GM13977 (cell line): Measurements from ENCODE around the gene TCF7.

Experiments used
- DNase-seq: peaks from one replicate; pipeline ENCODE4 v3.0.0; 2012; ENCODE audit warnings: low spot score
- in situ Hi-C: fragments of 300-500 bp; cut with MboI; formaldehyde crosslinking; loops from one replicate; pipeline ENCODE4 v1.12.0; 2022; ENCODE audit warnings: low sequenced_read_pairs, low pct_unique_long_range_greater_than_20kb, mixed read lengths, inconsistent platforms; ENCODE audit not compliant: unreplicated experiment
- TF ChIP-seq, protein P1 (sequence below): IDR thresholded peaks from 2 replicates; pipeline ENCODE4 v1.5.1; 2012; ENCODE audit warnings: mild to moderate bottlenecking, control low read depth; ENCODE audit not compliant: insufficient read depth; ENCODE audit errors: extremely low read depth, missing control alignments

Gene TCF7

GRCh38 chr5:134112726-134113362 is 1.6 kb upstream of the TCF7 start:
- TF ChIP-seq, protein P1, sequence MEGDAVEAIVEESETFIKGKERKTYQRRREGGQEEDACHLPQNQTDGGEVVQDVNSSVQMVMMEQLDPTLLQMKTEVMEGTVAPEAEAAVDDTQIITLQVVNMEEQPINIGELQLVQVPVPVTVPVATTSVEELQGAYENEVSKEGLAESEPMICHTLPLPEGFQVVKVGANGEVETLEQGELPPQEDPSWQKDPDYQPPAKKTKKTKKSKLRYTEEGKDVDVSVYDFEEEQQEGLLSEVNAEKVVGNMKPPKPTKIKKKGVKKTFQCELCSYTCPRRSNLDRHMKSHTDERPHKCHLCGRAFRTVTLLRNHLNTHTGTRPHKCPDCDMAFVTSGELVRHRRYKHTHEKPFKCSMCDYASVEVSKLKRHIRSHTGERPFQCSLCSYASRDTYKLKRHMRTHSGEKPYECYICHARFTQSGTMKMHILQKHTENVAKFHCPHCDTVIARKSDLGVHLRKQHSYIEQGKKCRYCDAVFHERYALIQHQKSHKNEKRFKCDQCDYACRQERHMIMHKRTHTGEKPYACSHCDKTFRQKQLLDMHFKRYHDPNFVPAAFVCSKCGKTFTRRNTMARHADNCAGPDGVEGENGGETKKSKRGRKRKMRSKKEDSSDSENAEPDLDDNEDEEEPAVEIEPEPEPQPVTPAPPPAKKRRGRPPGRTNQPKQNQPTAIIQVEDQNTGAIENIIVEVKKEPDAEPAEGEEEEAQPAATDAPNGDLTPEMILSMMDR: no peak
- in situ Hi-C loops: no loop called here
- DNase-seq: no peak

DNA sequence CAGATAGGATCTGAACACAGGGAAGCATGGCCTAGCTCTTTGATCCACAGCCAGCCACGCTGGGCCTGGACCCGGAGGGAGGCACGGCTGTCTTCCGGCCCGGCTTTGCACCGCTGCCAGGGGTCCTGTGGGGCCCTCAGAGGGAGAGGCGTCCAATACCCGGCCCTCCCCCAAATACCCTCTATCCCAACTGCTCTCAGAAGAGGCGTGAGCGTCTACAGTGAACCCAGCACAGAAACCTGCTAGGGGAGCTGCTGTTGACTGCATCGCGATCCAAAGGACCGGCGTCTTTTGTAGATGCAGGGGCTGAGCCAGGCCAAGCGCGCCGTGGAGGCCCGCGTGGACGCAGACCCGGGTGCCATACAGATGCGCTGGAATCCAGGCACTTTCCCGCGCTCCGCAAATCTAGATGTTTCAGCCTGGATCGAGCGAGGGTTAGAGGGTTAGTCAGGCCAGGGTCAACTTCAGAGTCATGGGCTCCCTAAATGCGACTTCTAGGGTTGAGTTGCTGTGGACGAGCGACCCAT is 1.1 kb upstream of the TCF7 start:
- DNase-seq: no peak
- in situ Hi-C loops: no loop called here
- TF ChIP-seq, protein P1: no peak

DNA sequence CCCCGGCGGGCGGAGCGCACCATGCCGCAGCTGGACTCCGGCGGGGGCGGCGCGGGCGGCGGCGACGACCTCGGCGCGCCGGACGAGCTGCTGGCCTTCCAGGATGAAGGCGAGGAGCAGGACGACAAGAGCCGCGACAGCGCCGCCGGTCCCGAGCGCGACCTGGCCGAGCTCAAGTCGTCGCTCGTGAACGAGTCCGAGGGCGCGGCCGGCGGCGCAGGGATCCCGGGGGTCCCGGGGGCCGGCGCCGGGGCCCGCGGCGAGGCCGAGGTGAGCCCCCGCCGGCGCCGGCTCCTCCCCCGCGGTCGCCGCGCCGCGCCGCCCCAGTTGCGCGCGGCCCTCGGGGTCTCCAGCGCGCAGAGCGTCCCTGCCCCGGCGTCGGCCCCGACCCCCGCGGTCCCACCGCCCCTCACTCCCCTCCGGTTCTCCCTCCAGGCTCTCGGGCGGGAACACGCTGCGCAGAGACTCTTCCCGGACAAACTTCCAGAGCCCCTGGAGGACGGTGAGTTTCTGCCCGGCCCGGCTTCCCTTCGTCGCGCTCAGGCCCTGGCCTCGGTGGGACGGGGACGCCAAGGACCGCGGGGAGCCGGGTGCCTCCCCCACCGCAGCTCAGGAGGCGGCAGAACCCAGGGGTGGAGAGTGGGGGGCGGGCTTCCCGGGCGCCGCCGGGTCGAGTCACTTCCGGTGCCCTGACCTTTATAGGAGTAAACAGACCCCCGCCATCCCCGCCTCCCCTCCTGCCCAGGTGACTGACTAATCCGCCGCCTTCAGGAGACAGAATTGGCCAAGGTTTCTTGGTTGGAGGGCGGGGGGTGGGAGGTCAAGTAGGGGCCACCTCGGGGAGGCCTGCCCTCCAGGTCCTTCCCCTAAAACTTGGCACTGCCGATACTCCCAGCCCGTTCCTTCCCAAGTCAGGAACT is 665 bp downstream of the TCF7 start:
- in situ Hi-C loops: no loop called here
- peak; percentile 60 for DNase-seq
- TF ChIP-seq, protein P1: no peak

DNA sequence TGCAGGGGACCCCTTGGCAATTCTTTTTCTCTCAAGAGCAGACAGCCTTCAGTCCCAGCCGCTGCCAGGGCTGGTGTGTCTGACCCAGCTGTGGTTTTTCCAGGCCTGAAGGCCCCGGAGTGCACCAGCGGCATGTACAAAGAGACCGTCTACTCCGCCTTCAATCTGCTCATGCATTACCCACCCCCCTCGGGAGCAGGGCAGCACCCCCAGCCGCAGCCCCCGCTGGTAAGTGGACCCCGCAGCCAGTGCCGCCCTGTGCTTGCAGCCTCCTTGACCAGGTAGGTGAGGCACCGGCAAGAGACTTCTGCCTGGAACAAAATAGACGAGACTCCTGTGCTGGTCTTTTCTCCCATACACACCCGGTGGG is 1.3 kb downstream of the TCF7 start:
- DNase-seq: no peak
- in situ Hi-C loops: no loop called here
- TF ChIP-seq, protein P1: no peak

DNA sequence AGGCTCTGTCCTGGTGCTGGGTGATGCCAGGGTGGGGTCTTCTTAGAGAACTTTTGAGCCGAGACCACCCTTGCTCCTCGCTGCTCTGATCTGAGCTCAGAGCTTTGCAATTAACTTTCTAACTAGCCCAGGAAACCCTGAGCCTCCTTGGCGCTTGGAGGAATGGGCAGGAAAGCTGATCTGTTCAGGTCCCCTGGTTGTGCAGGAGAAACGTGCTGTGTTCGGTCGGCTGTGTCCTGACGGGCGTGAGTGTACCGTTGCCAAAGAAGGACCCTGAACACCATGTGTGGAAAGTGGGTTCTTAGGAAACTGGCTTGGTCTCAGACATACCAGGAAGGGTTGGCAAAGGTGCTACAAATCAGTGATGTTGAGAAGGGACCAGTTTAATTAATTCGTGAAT is 1.8 kb downstream of the TCF7 start:
- in situ Hi-C loops: no loop called here
- DNase-seq: no peak
- TF ChIP-seq, protein P1: no peak

- in situ Hi-C loops: no loop called here
- TF ChIP-seq, protein P1: no peak
- DNase-seq: no peak
Observed at GRCh38 chr5:134116789-134117761, 2.6 kb downstream of the TCF7 start.
